Activated T-helper 17 cell treated with anti-CD3 and anti-CD28 coated beads, Interleukin-2, amount 50 U/mL, for 72 hours (primary cell): ENCODE measurements around the gene IFNGR1. TPM values are rescaled to one million over a fixed set of nuclear protein-coding genes. Genes with fewer than 3 reads are reported as not detected.

ENCODE experiments used
- ATAC-seq: fragments of 150-1000 bp; cut with Tn5 transposase; replicated peaks from 2 replicates; pipeline ENCODE4 v1.10.0; 2021; ENCODE audit warnings: mild to moderate bottlenecking, moderate library complexity
- H3K27ac Mint-ChIP-seq: one replicate; pipeline ENCODE4 v1.8.0; 2022; ENCODE audit warnings: mixed read lengths
- H3K27me3 Mint-ChIP-seq: one replicate; pipeline ENCODE4 v1.8.0; 2022; ENCODE audit warnings: mixed read lengths
- H3K36me3 Mint-ChIP-seq: one replicate; pipeline ENCODE4 v1.8.0; 2022; ENCODE audit warnings: low read depth, mild to moderate bottlenecking, mixed read lengths
- H3K4me1 Mint-ChIP-seq: one replicate; pipeline ENCODE4 v1.8.0; 2022; ENCODE audit warnings: mixed read lengths
- H3K4me3 Mint-ChIP-seq: one replicate; pipeline ENCODE4 v1.8.0; 2022; ENCODE audit warnings: mild to moderate bottlenecking, mixed read lengths
- H3K9me3 Mint-ChIP-seq: one replicate; pipeline ENCODE4 v1.8.0; 2022; ENCODE audit warnings: mixed read lengths
- total RNA-seq, 2 donors: library from RNA; stranded (reverse); gene quantifications; one replicate each; pipeline ENCODE4 v1.2.3, GENCODE V29; 2022

Gene IFNGR1
- total RNA-seq, 2 donors from 2014 or later: 20.9 to 26.9 TPM

GRCh38 chr6:137167702-137168377, 51.3 kb downstream of the IFNGR1 start:
- Mint-ChIP-seq H3K36me3 (no peaks in the 10 kb centered on the region), H3K4me3 (peak overlapping the region; percentile 41), H3K27ac (peak overlapping the region; percentile 83), H3K9me3 (no peaks in the 10 kb centered on the region), H3K27me3 (peaks cover 3% of the 10 kb centered on the region), H3K4me1 (peaks cover 34% of the 10 kb centered on the region)
- ATAC-seq: peak; percentile 79

- Mint-ChIP-seq H3K27me3 (peaks cover 3% of the 10 kb centered on the region), H3K4me1 (peaks cover 34% of the 10 kb centered on the region), H3K4me3 (peak overlapping the region; percentile 31), H3K9me3 (no peaks in the 10 kb centered on the region), H3K36me3 (no peaks in the 10 kb centered on the region), H3K27ac (peak overlapping the region; percentile 34)
- no peak for ATAC-seq
Measured at GRCh38 chr6:137166247-137167098, 52.7 kb downstream of the IFNGR1 start.

- Mint-ChIP-seq H3K27ac (peak overlapping the region; percentile 52), H3K27me3 (peaks cover 8% of the 10 kb centered on the region), H3K4me3 (peak overlapping the region; percentile 31), H3K36me3 (no peaks in the 10 kb centered on the region), H3K4me1 (peaks cover 28% of the 10 kb centered on the region), H3K9me3 (no peaks in the 10 kb centered on the region)
- ATAC-seq: peak; percentile 51
Measured at GRCh38 chr6:137165375-137166246, 53.6 kb downstream of the IFNGR1 start.

GRCh38 chr6:137163732-137164318, 55.4 kb downstream of the IFNGR1 start:
- Mint-ChIP-seq H3K27ac (no peak overlapping the region), H3K36me3 (no peaks in the 10 kb centered on the region), H3K27me3 (peaks cover 8% of the 10 kb centered on the region), H3K9me3 (no peaks in the 10 kb centered on the region), H3K4me1 (peaks cover 26% of the 10 kb centered on the region), H3K4me3 (no peak overlapping the region)
- no peak for ATAC-seq

- Mint-ChIP-seq H3K27me3 (peaks cover 8% of the 10 kb centered on the region), H3K4me3 (no peak overlapping the region), H3K9me3 (no peaks in the 10 kb centered on the region), H3K4me1 (peaks cover 26% of the 10 kb centered on the region), H3K27ac (no peak overlapping the region), H3K36me3 (no peaks in the 10 kb centered on the region)
- ATAC-seq: no peak
Measured at GRCh38 chr6:137162692-137163306, 56.4 kb downstream of the IFNGR1 start.

GRCh38 chr6:137161949-137162348, 57.2 kb downstream of the IFNGR1 start:
- no peak for ATAC-seq
- H3K4me1 Mint-ChIP-seq: peaks cover 18% of the 10 kb centered on the region

GRCh38 chr6:137160763-137161162, 58.4 kb downstream of the IFNGR1 start:
- Mint-ChIP-seq H3K9me3 (no peaks in the 10 kb centered on the region), H3K4me1 (peaks cover 21% of the 10 kb centered on the region), H3K4me3 (no peak overlapping the region), H3K36me3 (no peaks in the 10 kb centered on the region), H3K27me3 (peaks cover 4% of the 10 kb centered on the region), H3K27ac (no peak overlapping the region)
- ATAC-seq: no peak

More at GRCh38 chr6:137161949-137162348, 57.2 kb downstream of the IFNGR1 start:
- Mint-ChIP-seq H3K36me3 (no peaks in the 10 kb centered on the region), H3K27ac (no peak overlapping the region), H3K9me3 (no peaks in the 10 kb centered on the region), H3K4me3 (no peak overlapping the region), H3K27me3 (peaks cover 8% of the 10 kb centered on the region)

GRCh38 chr6:137159912-137160311, 59.3 kb downstream of the IFNGR1 start:
- ATAC-seq: no peak
- H3K27me3 Mint-ChIP-seq: peaks cover 4% of the 10 kb centered on the region
- H3K27ac Mint-ChIP-seq: no peak overlapping the region
- no peaks in the 10 kb centered on the region for H3K9me3 Mint-ChIP-seq
- no peak overlapping the region for H3K4me3 Mint-ChIP-seq
- H3K36me3 Mint-ChIP-seq: no peaks in the 10 kb centered on the region
- peaks cover 19% of the 10 kb centered on the region for H3K4me1 Mint-ChIP-seq

GRCh38 chr6:137157601-137158000, 61.6 kb downstream of the IFNGR1 start:
- Mint-ChIP-seq H3K4me3 (no peak overlapping the region), H3K9me3 (no peaks in the 10 kb centered on the region), H3K36me3 (no peaks in the 10 kb centered on the region)

GRCh38 chr6:137156650-137157049, 62.5 kb downstream of the IFNGR1 start:
- H3K4me1 Mint-ChIP-seq: peaks cover 14% of the 10 kb centered on the region
- peak overlapping the region; percentile 40 for H3K4me3 Mint-ChIP-seq
- ATAC-seq: no peak
- no peak overlapping the region for H3K27ac Mint-ChIP-seq
- H3K27me3 Mint-ChIP-seq: peaks cover 4% of the 10 kb centered on the region
- H3K9me3 Mint-ChIP-seq: no peaks in the 10 kb centered on the region
- no peaks in the 10 kb centered on the region for H3K36me3 Mint-ChIP-seq

More at GRCh38 chr6:137157601-137158000, 61.6 kb downstream of the IFNGR1 start:
- no peak for ATAC-seq
- no peak overlapping the region for H3K27ac Mint-ChIP-seq
- peaks cover 14% of the 10 kb centered on the region for H3K4me1 Mint-ChIP-seq
- peaks cover 4% of the 10 kb centered on the region for H3K27me3 Mint-ChIP-seq

GRCh38 chr6:137155830-137156229, 63.4 kb downstream of the IFNGR1 start:
- Mint-ChIP-seq H3K9me3 (no peaks in the 10 kb centered on the region), H3K27me3 (peaks cover under 1% of the 10 kb centered on the region), H3K4me3 (peak overlapping the region; percentile 40), H3K4me1 (peaks cover 14% of the 10 kb centered on the region), H3K36me3 (no peaks in the 10 kb centered on the region), H3K27ac (peak overlapping the region; percentile 85)
- peak; percentile 96 for ATAC-seq

GRCh38 chr6:137150072-137150471, 69.1 kb downstream of the IFNGR1 start:
- Mint-ChIP-seq H3K4me1 (no peaks in the 10 kb centered on the region), H3K9me3 (no peaks in the 10 kb centered on the region), H3K27me3 (no peaks in the 10 kb centered on the region), H3K36me3 (no peaks in the 10 kb centered on the region), H3K4me3 (no peak overlapping the region), H3K27ac (no peak overlapping the region)
- ATAC-seq: no peak

- H3K27ac Mint-ChIP-seq: no peak overlapping the region
- ATAC-seq: no peak
- no peaks in the 10 kb centered on the region for H3K9me3 Mint-ChIP-seq
- no peaks in the 10 kb centered on the region for H3K36me3 Mint-ChIP-seq
- H3K4me3 Mint-ChIP-seq: no peak overlapping the region
- H3K27me3 Mint-ChIP-seq: no peaks in the 10 kb centered on the region
- no peaks in the 10 kb centered on the region for H3K4me1 Mint-ChIP-seq
Measured at GRCh38 chr6:137149035-137149393, 70.2 kb downstream of the IFNGR1 start.
